HuH-7.5 (cell line): ENCODE data around the gene PODNL1.

Experiments used
- DNase-seq: peaks from one replicate; pipeline ENCODE4 v3.0.0; 2011; ENCODE audit warnings: low spot score

The PODNL1 gene

DNA sequence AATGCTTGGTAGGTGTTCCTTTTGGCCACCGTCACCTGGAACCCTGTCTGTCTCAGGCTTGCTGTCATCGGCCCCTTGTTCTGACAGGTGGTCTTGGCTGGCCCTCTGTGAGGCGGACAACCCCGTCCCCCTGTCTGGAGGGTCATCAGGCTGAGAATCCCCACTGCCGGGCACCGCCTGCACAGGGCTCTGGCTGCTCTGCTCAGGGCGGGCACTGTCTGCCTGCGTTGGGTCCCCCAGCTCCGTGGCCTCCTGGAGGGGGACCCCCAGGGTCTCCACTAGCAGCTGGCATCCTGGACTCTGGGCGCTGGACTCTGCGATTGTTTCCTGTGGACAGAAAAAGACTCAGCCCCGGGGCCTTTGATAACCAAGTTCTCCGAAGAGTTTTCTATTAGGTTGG lies 48.1 kb downstream of the PODNL1 start:
- no peak for DNase-seq

DNA sequence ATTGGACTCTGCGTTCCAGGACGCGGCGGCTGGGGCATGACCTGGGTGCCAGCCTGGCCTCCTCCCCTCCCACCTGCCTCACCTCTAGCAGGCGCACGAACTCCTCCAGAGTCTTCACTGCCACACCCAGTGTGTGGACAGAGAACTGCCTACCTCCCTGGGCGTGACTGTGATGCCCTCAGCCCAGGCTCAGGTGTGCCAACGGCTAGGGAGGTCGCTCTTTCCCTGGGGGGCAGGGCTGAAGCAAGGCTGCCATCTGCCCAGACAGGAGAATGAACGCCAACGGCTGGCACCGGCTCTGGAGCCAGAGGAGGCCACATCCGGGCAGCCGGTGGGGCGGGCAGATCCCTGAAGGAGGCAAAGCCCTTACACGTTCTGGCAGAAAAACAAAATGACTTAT lies 49.9 kb downstream of the PODNL1 start:
- DNase-seq, result no peak

DNA sequence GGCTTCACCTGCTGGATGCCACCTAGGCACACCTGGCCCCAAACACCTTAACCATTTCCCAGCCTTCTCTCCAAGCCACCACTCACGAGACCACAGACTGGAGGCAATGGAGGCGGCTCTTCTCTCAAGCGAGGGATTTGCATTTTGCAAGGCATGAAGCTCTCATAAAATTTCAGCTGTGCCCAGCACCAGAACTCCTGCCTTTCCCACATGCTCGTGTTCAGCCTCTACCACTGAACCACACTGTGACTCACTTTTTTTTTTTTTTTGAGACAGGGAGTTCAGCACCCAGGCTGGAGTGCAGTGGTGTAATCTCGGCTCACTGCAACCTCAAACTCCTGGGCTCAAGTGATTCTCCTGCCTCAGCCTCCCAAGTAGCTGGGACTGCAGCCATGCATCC lies 50.7 kb downstream of the PODNL1 start:
- no peak for DNase-seq

DNA sequence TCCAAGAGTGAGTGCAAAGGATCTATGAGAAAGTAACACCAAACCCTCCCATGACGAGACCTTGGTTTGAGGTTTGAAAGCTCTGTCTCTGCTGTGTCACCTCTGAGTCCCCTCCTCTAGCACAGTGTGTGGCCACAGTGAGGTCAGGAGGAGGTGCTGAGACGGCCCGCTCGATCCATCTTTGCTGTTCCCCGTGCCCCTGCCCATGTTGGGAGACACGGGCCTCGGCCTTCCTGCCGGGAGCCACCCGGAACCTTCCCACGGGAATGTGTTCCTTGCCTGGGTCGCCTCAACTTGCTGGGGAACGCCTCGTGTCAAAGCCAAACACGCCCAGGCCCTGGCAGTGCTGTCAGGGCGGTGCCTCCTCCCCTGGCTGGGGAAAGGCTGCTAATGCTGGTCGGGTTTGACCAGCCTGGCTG lies 51.2 kb downstream of the PODNL1 start:
- no peak for DNase-seq

DNA sequence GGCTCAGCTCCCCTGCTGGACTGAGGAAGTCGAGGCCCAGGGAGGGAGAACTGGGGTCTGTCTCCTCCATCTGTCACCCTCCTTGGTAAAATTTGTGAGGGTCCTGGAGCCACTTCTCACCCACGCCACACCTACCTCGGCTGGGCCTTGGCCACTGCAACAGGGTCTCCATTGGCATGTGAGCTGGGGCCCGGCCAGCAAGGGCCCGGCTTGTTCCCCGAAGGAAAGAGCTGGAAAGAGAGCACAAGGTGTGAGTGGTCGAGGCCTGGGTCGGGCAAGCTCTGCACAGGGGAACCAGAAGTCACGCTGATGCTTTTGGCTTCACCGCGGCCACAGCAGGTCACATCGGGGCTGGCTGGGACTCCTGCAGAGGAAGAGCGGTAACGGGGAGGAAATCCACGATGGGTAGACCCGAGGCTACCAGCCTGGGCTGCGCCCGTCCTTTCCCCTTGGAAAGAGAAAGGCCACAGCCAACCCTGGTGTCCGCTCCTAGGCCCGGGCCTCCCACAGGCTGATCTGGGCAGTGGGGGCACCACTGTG lies 52.3 kb downstream of the PODNL1 start:
- DNase-seq, result no peak

DNA sequence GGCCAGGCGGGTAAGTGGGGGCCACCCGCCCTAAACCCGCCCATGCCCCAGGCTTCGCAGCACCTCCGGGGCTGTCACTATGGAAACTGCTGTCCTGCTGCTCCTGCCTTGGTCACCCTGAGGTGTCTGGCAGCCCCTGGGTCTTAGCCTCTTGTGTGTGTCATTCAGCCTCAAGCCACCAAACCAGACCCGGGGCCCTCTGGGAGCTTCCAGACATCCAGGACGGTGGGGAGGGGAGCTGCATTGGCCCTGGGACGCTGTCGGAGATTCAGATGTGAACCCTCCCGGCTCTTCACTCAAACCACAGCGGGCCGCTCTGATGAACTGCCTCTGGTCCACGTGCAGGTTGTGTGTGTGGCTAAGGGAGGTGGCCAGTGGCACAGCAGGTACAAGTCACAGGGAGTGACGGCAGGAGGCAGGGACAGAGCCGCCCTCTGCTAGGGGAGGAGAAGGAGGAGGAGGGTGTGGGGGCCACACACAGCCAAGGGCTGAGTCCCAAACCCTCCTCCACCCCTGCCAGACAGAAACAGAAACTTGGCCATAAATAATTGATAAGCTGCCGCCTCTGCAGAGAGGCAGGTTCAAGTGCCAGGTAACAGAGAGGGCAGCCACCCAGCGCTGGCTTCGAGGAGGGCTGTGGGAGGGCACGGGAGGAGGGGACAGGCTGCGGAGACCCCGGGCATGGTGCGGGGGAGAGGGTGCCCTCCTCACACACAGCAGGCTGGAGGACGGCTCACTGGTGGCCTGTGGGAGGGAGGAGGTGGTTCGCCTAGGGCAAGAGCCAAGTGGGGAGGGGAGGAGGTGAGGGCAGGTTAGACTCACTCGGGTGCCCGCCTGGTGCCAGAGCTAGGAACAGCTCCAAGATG lies 53.3 kb downstream of the PODNL1 start:
- no peak for DNase-seq

DNA sequence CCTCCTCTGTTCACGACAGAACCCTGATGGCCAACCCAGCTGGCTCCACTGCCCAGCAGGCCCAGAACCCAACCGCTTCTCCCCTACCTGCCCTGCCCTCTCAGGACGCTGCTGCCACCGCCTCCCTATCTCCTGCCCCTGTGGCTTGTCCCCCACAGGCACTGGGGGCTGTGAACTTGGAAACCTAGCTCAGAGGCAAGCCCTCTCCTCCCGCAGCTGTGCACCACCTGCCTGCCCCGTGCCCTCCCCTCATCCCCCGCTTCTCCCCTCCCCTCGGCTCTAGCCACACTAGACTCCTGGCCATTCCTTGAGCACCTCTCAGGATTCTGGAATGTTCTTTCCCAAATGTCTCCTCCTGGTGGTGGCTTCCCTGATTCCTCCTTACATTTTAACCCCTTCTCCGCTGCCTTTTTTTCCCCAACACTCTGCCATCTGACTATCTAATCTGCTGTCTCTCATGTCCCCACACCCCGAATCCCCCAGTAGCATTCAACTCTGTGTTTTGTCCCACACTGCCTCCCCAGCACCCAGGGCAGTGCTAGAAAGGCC lies 54.6 kb downstream of the PODNL1 start:
- DNase-seq, result no peak

DNA sequence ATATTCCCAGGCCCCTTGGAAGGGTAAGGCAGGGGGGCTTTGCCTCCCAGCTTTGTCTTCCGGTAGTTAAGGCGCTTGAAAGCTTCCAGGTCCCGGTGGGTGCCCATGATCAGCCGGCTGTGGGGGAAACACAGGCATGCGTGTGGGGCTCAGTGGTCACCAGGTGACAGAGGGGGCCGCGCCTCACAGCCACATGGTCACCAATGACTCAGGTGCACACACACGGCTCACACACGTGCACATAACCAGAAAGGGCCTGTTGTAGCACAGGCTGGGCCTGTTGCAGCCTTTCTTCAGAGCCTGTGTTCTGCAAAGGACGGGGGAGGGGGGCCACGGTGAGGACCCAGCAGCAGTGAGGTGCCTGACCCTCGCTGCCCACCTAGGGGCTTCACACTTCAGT lies 55.4 kb downstream of the PODNL1 start:
- no peak for DNase-seq

DNA sequence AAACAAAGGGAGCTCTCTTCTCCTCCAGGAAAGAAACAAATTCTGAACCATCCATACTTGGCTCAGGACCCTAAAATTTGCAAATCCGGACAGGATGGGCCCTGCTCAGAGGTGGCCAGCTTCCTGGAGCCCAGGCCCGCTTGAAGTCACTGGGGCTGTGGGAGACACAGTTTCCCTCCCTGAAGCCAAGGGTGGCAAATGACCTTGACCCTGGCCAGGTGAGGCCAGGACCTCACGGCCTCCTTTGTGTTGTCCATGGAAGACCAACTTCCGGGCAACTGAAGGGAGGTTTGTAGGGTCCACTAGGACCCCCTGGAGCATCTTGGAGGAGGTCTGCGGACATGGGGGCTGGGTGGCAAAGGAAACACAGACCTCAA lies 55.8 kb downstream of the PODNL1 start:
- no peak for DNase-seq

DNA sequence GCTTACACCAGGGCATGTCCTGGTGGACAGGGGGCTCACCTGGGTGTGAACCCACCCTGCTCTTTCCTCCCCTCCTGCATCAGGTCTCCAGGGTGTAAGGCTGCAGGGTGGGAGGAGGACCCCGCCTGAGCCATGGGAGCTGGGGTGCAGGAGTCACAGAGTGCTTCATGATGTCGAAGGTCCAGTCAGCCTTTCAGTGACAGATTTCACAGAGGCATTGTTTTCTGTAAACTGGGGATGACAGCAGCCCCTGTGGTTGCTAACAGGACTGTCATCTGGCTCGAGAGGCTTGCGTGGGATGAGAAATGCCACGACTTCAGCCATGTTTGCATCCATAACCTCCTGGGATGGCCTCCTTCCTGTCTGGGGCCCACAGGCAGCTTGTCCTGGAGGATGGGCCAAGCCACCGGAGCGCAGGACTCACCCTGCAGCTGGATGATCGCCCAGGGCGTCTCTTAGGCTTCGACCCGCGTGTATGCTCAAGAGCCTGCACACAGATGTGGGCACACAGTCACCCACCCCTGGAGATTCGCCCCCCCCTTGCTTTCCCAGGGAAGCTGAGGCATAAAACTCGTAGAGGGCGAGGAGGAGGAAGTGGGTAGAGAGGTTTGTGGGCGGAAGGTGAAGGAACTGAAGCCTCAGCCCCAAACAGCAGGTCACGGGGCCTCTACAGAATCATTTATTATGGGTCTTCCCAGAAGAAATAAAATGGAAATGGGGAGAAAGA lies 56.4 kb downstream of the PODNL1 start:
- no peak for DNase-seq

DNA sequence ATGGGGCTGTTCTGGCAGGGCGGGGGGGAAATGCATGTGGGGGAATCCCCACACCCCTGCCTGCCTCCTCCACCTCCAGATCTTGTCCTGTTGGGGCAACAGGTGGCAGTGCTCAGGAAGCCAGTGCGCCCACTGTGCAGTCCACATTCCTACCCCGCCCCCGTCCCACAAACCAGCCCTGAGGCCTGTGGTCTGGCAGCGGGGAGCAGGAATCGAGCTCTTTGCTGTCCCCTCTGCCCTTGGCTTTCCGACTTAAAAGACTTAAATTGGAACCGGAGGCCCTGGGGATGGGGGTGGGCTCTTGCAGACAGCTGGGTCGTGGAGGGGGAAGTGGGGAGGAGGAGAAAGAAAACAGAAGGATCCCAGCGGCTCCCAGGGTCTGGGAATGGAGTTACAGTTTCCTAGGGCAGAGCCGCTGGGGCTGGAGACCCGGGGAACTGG lies 56.9 kb downstream of the PODNL1 start:
- DNase-seq, result no peak
